ENCODE measurements around the gene ANK2. TPM values are rescaled to one million over a fixed set of nuclear protein-coding genes. Genes with fewer than 3 reads are reported as not detected.

The ANK2 gene
- total RNA-seq, 2 experiments from 2014 or later, result 0.38 to 4.0 TPM

- Histone ChIP-seq H3K9me2 (ENCODE audit: insufficient read depth, low read length) (no peaks in the 10 kb centered on the region), H3K79me2 (ENCODE audit: insufficient read depth, low read depth, low read length) (no peaks in the 10 kb centered on the region), H3K9me3 (ENCODE audit: low read length) (no peaks in the 10 kb centered on the region), H3K4me1 (ENCODE audit: insufficient read depth, low read length, poor library complexity, severe bottlenecking) (no peaks in the 10 kb centered on the region), H3K36me3 (ENCODE audit: insufficient read depth, low read length) (no peaks in the 10 kb centered on the region), H2AFZ (ENCODE audit: low read length) (no peak overlapping the region), H4K20me1 (ENCODE audit: insufficient read depth, low read length) (no peaks in the 10 kb centered on the region), H3K4me2 (ENCODE audit: low read length) (no peak overlapping the region), H3K4me3 (ENCODE audit: low read depth, low read length, poor library complexity, severe bottlenecking) (no peak overlapping the region), H3K27ac (ENCODE audit: low read depth, low read length, poor library complexity, severe bottlenecking) (no peak overlapping the region)
- BruUV-seq (replicated peaks), result no TSS peak
- no peak for TF ChIP-seq CTCF (conservative IDR thresholded peaks at IDR 0.05; ENCODE audit: low read length)
- no peak for TF ChIP-seq EZH2phosphoT487 (IDR thresholded peaks at IDR 0.05; ENCODE audit: borderline replicate concordance, low read depth, low read length)
- ChIA-PET POLR2A (interaction anchor here (0.6 to 0.7 kb wide), 3 partner anchors 13 to 1328 kb away, joined by 3 to 8 read pairs (median 3); no protein-coding TSS in a partner anchor), CTCF (ENCODE audit: unreplicated experiment) (no interaction called here)
- intact Hi-C loops (cut with micrococcal nuclease; ENCODE audit: unreplicated experiment), result no loop called here
- no peak for DNase-seq (ENCODE audit: low spot score)
These were observed 326.7 kb downstream of the ANK2 start for GRCh38 chr4:113375964-113376666.

GRCh38 chr4:113378836-113379235 is 329.4 kb downstream of the ANK2 start:
- H4K20me1 ChIP-seq (ENCODE audit: insufficient read depth, low read length), result no peaks in the 10 kb centered on the region
- no peaks in the 10 kb centered on the region for H3K36me3 ChIP-seq (ENCODE audit: insufficient read depth, low read length)
- TF ChIP-seq CTCF (conservative IDR thresholded peaks at IDR 0.05; ENCODE audit: low read length), result no peak
- TF ChIP-seq EZH2phosphoT487 (IDR thresholded peaks at IDR 0.05; ENCODE audit: borderline replicate concordance, low read depth, low read length), result no peak
- no peak overlapping the region for H2AFZ ChIP-seq (ENCODE audit: low read length)
- H3K9me3 ChIP-seq (ENCODE audit: low read length), result no peaks in the 10 kb centered on the region
- no TSS peak for BruUV-seq (replicated peaks)
- CTCF ChIA-PET (ENCODE audit: unreplicated experiment), result no interaction called here
- H3K4me3 ChIP-seq (ENCODE audit: low read depth, low read length, poor library complexity, severe bottlenecking), result no peak overlapping the region
- POLR2A ChIA-PET, result interaction anchor here (0.9 kb wide), 1 partner anchor 10 kb away, joined by 3 read pairs; no protein-coding TSS in a partner anchor
- no peaks in the 10 kb centered on the region for H3K9me2 ChIP-seq (ENCODE audit: insufficient read depth, low read length)
- H3K4me2 ChIP-seq (ENCODE audit: low read length), result no peak overlapping the region
- H3K79me2 ChIP-seq (ENCODE audit: insufficient read depth, low read depth, low read length), result no peaks in the 10 kb centered on the region
- no peak for DNase-seq (ENCODE audit: low spot score)
- intact Hi-C loops (cut with micrococcal nuclease; ENCODE audit: unreplicated experiment), result no loop called here
- no peaks in the 10 kb centered on the region for H3K4me1 ChIP-seq (ENCODE audit: insufficient read depth, low read length, poor library complexity, severe bottlenecking)
- H3K27ac ChIP-seq (ENCODE audit: low read depth, low read length, poor library complexity, severe bottlenecking), result no peak overlapping the region

- H3K79me2 ChIP-seq (ENCODE audit: insufficient read depth, low read depth, low read length), result no peaks in the 10 kb centered on the region
- TF ChIP-seq CTCF (conservative IDR thresholded peaks at IDR 0.05; ENCODE audit: low read length) (no peak), EZH2phosphoT487 (IDR thresholded peaks at IDR 0.05; ENCODE audit: borderline replicate concordance, low read depth, low read length) (no peak)
- no peak overlapping the region for H3K4me3 ChIP-seq (ENCODE audit: low read depth, low read length, poor library complexity, severe bottlenecking)
- H3K36me3 ChIP-seq (ENCODE audit: insufficient read depth, low read length), result no peaks in the 10 kb centered on the region
- no peak overlapping the region for H3K27ac ChIP-seq (ENCODE audit: low read depth, low read length, poor library complexity, severe bottlenecking)
- no peak overlapping the region for H3K4me2 ChIP-seq (ENCODE audit: low read length)
- no peaks in the 10 kb centered on the region for H3K4me1 ChIP-seq (ENCODE audit: insufficient read depth, low read length, poor library complexity, severe bottlenecking)
- ChIA-PET CTCF (ENCODE audit: unreplicated experiment) (no interaction called here), POLR2A (no interaction called here)
- no peaks in the 10 kb centered on the region for H3K9me3 ChIP-seq (ENCODE audit: low read length)
- no peaks in the 10 kb centered on the region for H4K20me1 ChIP-seq (ENCODE audit: insufficient read depth, low read length)
- H2AFZ ChIP-seq (ENCODE audit: low read length), result no peak overlapping the region
- BruUV-seq (replicated peaks), result no TSS peak
- no peak for DNase-seq (ENCODE audit: low spot score)
- intact Hi-C loops (cut with micrococcal nuclease; ENCODE audit: unreplicated experiment), result no loop called here
- no peaks in the 10 kb centered on the region for H3K9me2 ChIP-seq (ENCODE audit: insufficient read depth, low read length)
These were observed 333.3 kb downstream of the ANK2 start for GRCh38 chr4:113382704-113383103.
